Sigmoid colon (tissue), 7 donors: ENCODE measurements around the gene IQGAP2. TPM values are rescaled to one million over a fixed set of nuclear protein-coding genes. Genes with fewer than 3 reads are reported as not detected.
"Not testable (repeated sequence)": the region's sequence is repeated elsewhere in the genome, so short reads cannot be mapped to it uniquely, and the experiment has no call there.

Experiments used
- DNase-seq: peaks from one replicate; pipeline ENCODE4 v3.0.0-alpha.2; 2019
- H3K27ac ChIP-seq, 4 donors: fragments of 200-600 bp; sonication (generic); one replicate each; pipeline ENCODE4 v1.5.1; 2016 to 2019; ENCODE audit warnings: mild to moderate bottlenecking in 1 of 4
- H3K27me3 ChIP-seq, 3 donors: fragments of 200-600 bp; sonication (generic); one replicate each; pipeline ENCODE4 v1.5.1; 2019; ENCODE audit warnings: mild to moderate bottlenecking in 1 of 3
- H3K36me3 ChIP-seq, 4 donors: fragments of 200-600 bp; sonication (generic); one replicate each; pipeline ENCODE4 v1.5.1; 2016 to 2019
- H3K4me1 ChIP-seq, 4 donors: fragments of 200-600 bp; sonication (generic); one replicate each; pipeline ENCODE4 v1.5.1; 2017 to 2019
- H3K4me3 ChIP-seq, 4 donors: fragments of 200-600 bp; sonication (generic); one replicate each; pipeline ENCODE4 v1.5.1; 2017 to 2019; ENCODE audit warnings: mild to moderate bottlenecking in 2 of 4, moderate library complexity in 1 of 4
- H3K9me3 ChIP-seq, 4 donors: fragments of 200-600 bp in 3 of 4; sonication (generic) in 3 of 4; one replicate each; pipeline versions ENCODE4 v1.5.1 to v1.6.1; 2013 to 2019
- EP300 ChIP-seq, 4 donors: sonication (generic); formaldehyde crosslinking; IDR thresholded peaks; one replicate each; pipeline ENCODE4 v1.6.1; 2017; ENCODE audit warnings: antibody characterized with exemption in 4 of 4
- POLR2A ChIP-seq, 2 donors: fragments of 450-650 bp; IDR thresholded peaks; one replicate each; pipeline ENCODE4 v1.6.1; 2016; ENCODE audit warnings: antibody characterized with exemption in 2 of 2, mild to moderate bottlenecking in 2 of 2, moderate library complexity in 2 of 2
- POLR2AphosphoS5 ChIP-seq, 4 donors: sonication (generic); formaldehyde crosslinking; IDR thresholded peaks; one replicate each; pipeline ENCODE4 v1.6.1; 2017; ENCODE audit warnings: antibody characterized with exemption in 4 of 4
- WGBS, 2 donors: extraction: QIAGEN DNeasy Blood & Tissue Kit; methylation state at CpG; one replicate each; pipeline ENCODE4 v1.1.7; 2013; 5-methylcytosine and 5-hydroxymethylcytosine counted together
- intact Hi-C: fragments of 100-400 bp; cut with DNase I; formaldehyde crosslinking; loops from one replicate; pipeline ENCODE4 v1.15.1; 2023
- polyA plus RNA-seq, 3 donors: library from polyadenylated mRNA; stranded (reverse); fragments of 200-250 nt; gene quantifications; one replicate each; pipeline ENCODE4 v1.2.3, GENCODE V29; 2013
- total RNA-seq, 4 donors: library from RNA; depleted of rRNA; stranded (reverse); fragments of >200 nt; gene quantifications; one replicate each; pipeline ENCODE4 v1.1.0, GENCODE V29; 2016
- TF ChIP-seq, protein P1 (sequence below), 4 experiments: fragments of 450-650 bp in 3 of 4; fragments of 200-600 bp in 1 of 4; IDR thresholded peaks; one replicate each; pipeline ENCODE4 v1.5.1; 2016 to 2019; ENCODE audit warnings: antibody characterized with exemption in 4 of 4, mild to moderate bottlenecking in 3 of 4, moderate library complexity in 2 of 4
- donor health status: healthy with polysubstance abuse.
- donor health status: Bipolar disorder and iron deficiency.
- donor health status: healthy.

Gene IQGAP2
- total and polyA plus RNA-seq, 7 donors = 15.0 to 85.3 (median 24.6) TPM

- no peak overlapping the region for H3K4me3 ChIP-seq
- no peak for DNase-seq
- no peaks in the 10 kb centered on the region for H3K36me3 ChIP-seq
- WGBS, 2 donors = 82 to 83% methylated on average over 1 of the region's 1 CpG
- H3K9me3 ChIP-seq = no peaks in the 10 kb centered on the region
- TF ChIP-seq EP300 (IDR thresholded peaks at IDR 0.05) (no peak), POLR2AphosphoS5 (IDR thresholded peaks at IDR 0.05) (no peak), POLR2A (IDR thresholded peaks at IDR 0.05) (no peak)
- TF ChIP-seq, protein P1, sequence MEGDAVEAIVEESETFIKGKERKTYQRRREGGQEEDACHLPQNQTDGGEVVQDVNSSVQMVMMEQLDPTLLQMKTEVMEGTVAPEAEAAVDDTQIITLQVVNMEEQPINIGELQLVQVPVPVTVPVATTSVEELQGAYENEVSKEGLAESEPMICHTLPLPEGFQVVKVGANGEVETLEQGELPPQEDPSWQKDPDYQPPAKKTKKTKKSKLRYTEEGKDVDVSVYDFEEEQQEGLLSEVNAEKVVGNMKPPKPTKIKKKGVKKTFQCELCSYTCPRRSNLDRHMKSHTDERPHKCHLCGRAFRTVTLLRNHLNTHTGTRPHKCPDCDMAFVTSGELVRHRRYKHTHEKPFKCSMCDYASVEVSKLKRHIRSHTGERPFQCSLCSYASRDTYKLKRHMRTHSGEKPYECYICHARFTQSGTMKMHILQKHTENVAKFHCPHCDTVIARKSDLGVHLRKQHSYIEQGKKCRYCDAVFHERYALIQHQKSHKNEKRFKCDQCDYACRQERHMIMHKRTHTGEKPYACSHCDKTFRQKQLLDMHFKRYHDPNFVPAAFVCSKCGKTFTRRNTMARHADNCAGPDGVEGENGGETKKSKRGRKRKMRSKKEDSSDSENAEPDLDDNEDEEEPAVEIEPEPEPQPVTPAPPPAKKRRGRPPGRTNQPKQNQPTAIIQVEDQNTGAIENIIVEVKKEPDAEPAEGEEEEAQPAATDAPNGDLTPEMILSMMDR (IDR thresholded peaks at IDR 0.05) = no peak
- intact Hi-C loops = no loop called here
- H3K27me3 ChIP-seq = no peaks in the 10 kb centered on the region
- no peaks in the 10 kb centered on the region for H3K4me1 ChIP-seq
- no peak overlapping the region for H3K27ac ChIP-seq
These were observed 110.4 kb downstream of the IQGAP2 start for GRCh38 chr5:76513476-76513875.

GRCh38 chr5:76514292-76514691 lies 111.2 kb downstream of the IQGAP2 start:
- Histone ChIP-seq H3K27me3 (no peaks in the 10 kb centered on the region), H3K36me3 (no peaks in the 10 kb centered on the region), H3K4me3 (no peak overlapping the region), H3K27ac (no peak overlapping the region), H3K4me1 (no peaks in the 10 kb centered on the region), H3K9me3 (no peaks in the 10 kb centered on the region)
- DNase-seq = no peak
- TF ChIP-seq EP300 (IDR thresholded peaks at IDR 0.05) (no peak), POLR2A (IDR thresholded peaks at IDR 0.05) (no peak), POLR2AphosphoS5 (IDR thresholded peaks at IDR 0.05) (no peak)
- TF ChIP-seq, protein P1 (IDR thresholded peaks at IDR 0.05) = no peak
- WGBS, 2 donors = 90 to 92% methylated on average over 4 of the region's 4 CpGs
- intact Hi-C loops = no loop called here

DNA sequence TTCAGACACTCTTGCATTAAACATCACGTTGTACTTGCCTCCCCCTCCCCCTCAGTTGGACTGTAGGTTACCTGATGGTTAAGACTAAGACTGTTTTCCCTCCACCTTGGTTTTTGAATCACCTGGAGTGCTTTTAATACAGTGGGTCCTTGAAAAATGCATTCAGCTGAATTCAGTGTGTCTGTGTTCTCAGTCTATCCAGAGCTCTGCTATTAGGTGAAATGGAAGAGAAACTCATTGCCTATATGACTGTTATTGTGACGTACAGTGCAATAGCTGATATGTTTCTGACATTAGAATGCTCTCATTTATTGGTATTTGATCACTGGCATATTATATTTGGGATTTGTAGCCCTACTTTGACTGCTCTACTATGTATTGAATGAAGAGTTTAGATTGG lies 111.6 kb downstream of the IQGAP2 start:
- Histone ChIP-seq H3K4me1 (no peaks in the 10 kb centered on the region), H3K36me3 (no peaks in the 10 kb centered on the region), H3K4me3 (no peak overlapping the region), H3K9me3 (no peaks in the 10 kb centered on the region), H3K27me3 (no peaks in the 10 kb centered on the region), H3K27ac (no peak overlapping the region)
- DNase-seq = no peak
- 86 to 92% methylated on average over 2 of the region's 2 CpGs for WGBS, 2 donors
- intact Hi-C loops = no loop called here
- TF ChIP-seq, protein P1 (IDR thresholded peaks at IDR 0.05) = no peak
- TF ChIP-seq EP300 (IDR thresholded peaks at IDR 0.05) (no peak), POLR2AphosphoS5 (IDR thresholded peaks at IDR 0.05) (no peak), POLR2A (IDR thresholded peaks at IDR 0.05) (no peak)

GRCh38 chr5:76517334-76517733 lies 114.2 kb downstream of the IQGAP2 start:
- WGBS, 2 donors = 97 to 98% methylated on average over 3 of the region's 3 CpGs
- intact Hi-C loops = no loop called here
- Histone ChIP-seq H3K27ac (no peak overlapping the region), H3K4me3 (no peak overlapping the region), H3K27me3 (no peaks in the 10 kb centered on the region), H3K4me1 (no peaks in the 10 kb centered on the region), H3K36me3 (no peaks in the 10 kb centered on the region), H3K9me3 (no peaks in the 10 kb centered on the region)
- DNase-seq = no peak
- TF ChIP-seq EP300 (IDR thresholded peaks at IDR 0.05) (no peak), POLR2A (IDR thresholded peaks at IDR 0.05) (no peak), POLR2AphosphoS5 (IDR thresholded peaks at IDR 0.05) (no peak)
- TF ChIP-seq, protein P1 (IDR thresholded peaks at IDR 0.05) = no peak

DNA sequence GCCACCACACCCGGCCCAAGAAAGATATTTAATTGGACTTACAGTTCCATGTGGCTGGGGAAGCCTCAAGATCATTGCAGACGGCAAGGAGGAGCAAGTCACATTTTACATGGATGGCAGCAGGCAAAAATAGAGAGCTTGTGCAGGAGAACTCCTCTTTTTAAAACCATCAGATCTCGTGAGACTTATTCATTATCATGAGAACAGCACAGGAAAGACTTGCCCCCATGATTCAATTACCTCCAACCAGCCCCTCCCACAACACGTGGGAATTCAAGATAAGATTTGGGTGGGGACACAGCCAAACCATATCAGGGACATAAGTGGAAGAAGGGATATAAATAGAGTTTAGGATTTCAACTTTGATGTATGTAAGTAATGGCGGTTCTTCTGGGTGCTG lies 115.2 kb downstream of the IQGAP2 start:
- H3K4me1 ChIP-seq, H3K9me3 ChIP-seq, H3K27ac ChIP-seq, intact Hi-C loops, H3K36me3 ChIP-seq, H3K27me3 ChIP-seq, H3K4me3 ChIP-seq, DNase-seq: not testable (repeated sequence)
- 69 to 90% methylated on average over 5 of the region's 5 CpGs for WGBS, 2 donors
